ENCODE data around the gene CEP89. TPM values are rescaled to one million over a fixed set of nuclear protein-coding genes. Genes with fewer than 3 reads are reported as not detected.
"Not testable (repeated sequence)": the region's sequence is repeated elsewhere in the genome, so short reads cannot be mapped to it uniquely, and the experiment has no call there.

The CEP89 gene
- total and polyA plus RNA-seq, 4 donors = 8.7 to 18.7 (median 14.0) TPM

DNA sequence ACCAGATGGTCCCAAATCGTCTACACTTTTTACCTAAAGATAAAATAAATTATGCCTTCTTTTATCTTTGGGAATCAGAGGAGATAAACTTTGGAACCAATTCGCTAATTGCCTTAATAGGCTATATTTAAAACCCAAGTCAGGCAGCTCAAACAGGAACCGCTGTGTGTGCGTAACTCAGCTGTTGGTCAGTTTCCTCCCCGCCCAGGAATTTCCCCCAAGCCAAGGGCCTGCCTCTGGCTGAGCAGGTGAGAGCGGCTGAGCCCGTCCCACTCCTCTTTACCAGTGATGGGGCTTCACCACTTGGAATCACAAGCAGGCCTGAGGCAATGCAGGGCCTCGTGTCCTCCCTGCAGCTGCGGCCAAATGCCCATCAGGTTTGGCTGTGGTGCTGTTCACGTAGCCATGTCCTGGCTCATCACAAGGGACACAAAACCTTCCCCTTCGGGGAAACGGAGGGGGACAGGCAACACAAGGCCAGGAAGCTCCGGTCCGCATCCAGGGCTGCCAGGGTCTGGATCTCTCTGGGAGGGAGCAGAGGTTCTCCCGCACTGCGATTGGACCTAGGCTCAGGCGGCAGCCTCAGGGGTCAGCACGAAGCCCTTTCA lies 101.7 kb downstream of the CEP89 start:
- DNase-seq (no peak), ATAC-seq (ENCODE audit: insufficient read depth, low FRiP score) (no peak)
- no peak overlapping the region for H3K4me3 ChIP-seq
- no peaks in the 10 kb centered on the region for H3K4me1 ChIP-seq (ENCODE audit: control insufficient read depth in 5 of 5, insufficient read depth in 5 of 5, low read length in 5 of 5)
- 70 to 77% methylated on average over 18 of the region's 18 CpGs for WGBS, 2 donors
- no peaks in the 10 kb centered on the region for H3K27me3 ChIP-seq (ENCODE audit: control insufficient read depth in 3 of 3, insufficient read depth in 3 of 3, low read length in 2 of 3)
- no peaks in the 10 kb centered on the region for H3K36me3 ChIP-seq (ENCODE audit: control insufficient read depth in 4 of 4, insufficient read depth in 4 of 4, low read length in 4 of 4)
- TF ChIP-seq, protein P1, sequence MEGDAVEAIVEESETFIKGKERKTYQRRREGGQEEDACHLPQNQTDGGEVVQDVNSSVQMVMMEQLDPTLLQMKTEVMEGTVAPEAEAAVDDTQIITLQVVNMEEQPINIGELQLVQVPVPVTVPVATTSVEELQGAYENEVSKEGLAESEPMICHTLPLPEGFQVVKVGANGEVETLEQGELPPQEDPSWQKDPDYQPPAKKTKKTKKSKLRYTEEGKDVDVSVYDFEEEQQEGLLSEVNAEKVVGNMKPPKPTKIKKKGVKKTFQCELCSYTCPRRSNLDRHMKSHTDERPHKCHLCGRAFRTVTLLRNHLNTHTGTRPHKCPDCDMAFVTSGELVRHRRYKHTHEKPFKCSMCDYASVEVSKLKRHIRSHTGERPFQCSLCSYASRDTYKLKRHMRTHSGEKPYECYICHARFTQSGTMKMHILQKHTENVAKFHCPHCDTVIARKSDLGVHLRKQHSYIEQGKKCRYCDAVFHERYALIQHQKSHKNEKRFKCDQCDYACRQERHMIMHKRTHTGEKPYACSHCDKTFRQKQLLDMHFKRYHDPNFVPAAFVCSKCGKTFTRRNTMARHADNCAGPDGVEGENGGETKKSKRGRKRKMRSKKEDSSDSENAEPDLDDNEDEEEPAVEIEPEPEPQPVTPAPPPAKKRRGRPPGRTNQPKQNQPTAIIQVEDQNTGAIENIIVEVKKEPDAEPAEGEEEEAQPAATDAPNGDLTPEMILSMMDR (IDR thresholded peaks at IDR 0.05; ENCODE audit: control extremely low read depth, extremely low read depth) = no peak
- H3K9ac ChIP-seq (ENCODE audit: insufficient read depth in 1 of 2, low read length in 2 of 2) = no peak overlapping the region
- H3K27ac ChIP-seq (ENCODE audit: low read depth in 1 of 2, low read length in 1 of 2) = no peak overlapping the region
- H3K9me3 ChIP-seq (ENCODE audit: control insufficient read depth in 4 of 4, insufficient read depth in 3 of 4, low read length in 3 of 4) = no peaks in the 10 kb centered on the region

DNA sequence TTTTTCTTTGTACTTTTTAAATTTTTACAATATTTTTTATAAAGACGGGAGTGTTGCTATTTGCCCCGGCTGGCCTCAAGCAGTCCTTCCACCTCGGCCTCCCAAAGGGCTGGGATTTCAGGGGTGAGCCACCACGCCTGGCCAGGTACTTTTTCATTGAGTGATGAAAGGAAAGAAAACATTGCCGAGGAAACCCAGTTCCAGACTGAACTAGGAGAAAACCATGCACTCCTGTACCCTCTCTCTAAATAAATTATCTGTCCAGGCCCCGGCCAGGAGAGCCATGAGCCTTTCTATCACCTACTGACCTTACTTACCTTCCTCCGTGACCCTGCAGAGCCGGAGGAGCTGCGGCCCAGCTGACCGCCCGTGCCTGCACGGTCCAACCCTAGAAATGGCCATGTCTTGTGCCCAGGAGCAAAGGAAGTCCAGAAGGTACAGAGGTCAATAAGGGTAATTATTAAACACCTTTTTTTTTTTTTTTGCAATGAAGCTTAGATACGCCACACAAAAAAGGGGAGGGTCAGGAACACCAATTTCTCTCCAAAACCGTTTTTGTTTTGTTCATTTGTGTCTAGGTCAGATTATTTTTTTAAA lies 102.3 kb downstream of the CEP89 start, which contains the start of gene SLC7A9:
TSS of gene SLC7A9 (minus strand) at position 399 of the 597 bp plus-strand sequence. CDS start 1,233 bp downstream, outside the sequence.
- no peak within 1 kb of the TSS for H3K4me3 ChIP-seq
- no peak within 1 kb of the TSS for H3K9ac ChIP-seq (ENCODE audit: insufficient read depth in 1 of 2, low read length in 2 of 2)
- no peaks in the 10 kb centered on the region for H3K27me3 ChIP-seq (ENCODE audit: control insufficient read depth in 3 of 3, insufficient read depth in 3 of 3, low read length in 2 of 3)
- ATAC-seq (ENCODE audit: insufficient read depth, low FRiP score) = no peak
- H3K27ac ChIP-seq (ENCODE audit: low read depth in 1 of 2, low read length in 1 of 2) = no peak within 1 kb of the TSS
- H3K9me3 ChIP-seq (ENCODE audit: control insufficient read depth in 4 of 4, insufficient read depth in 3 of 4, low read length in 3 of 4) = no peaks in the 10 kb centered on the region
- no peaks in the 10 kb centered on the region for H3K36me3 ChIP-seq (ENCODE audit: control insufficient read depth in 4 of 4, insufficient read depth in 4 of 4, low read length in 4 of 4)
- TF ChIP-seq, protein P1 (IDR thresholded peaks at IDR 0.05; ENCODE audit: control extremely low read depth, extremely low read depth) = no peak
- WGBS, 2 donors = 80 to 87% methylated on average over 14 of the region's 14 CpGs
- no peak for DNase-seq
- H3K4me1 ChIP-seq (ENCODE audit: control insufficient read depth in 5 of 5, insufficient read depth in 5 of 5, low read length in 5 of 5) = no peaks in the 10 kb centered on the region

DNA sequence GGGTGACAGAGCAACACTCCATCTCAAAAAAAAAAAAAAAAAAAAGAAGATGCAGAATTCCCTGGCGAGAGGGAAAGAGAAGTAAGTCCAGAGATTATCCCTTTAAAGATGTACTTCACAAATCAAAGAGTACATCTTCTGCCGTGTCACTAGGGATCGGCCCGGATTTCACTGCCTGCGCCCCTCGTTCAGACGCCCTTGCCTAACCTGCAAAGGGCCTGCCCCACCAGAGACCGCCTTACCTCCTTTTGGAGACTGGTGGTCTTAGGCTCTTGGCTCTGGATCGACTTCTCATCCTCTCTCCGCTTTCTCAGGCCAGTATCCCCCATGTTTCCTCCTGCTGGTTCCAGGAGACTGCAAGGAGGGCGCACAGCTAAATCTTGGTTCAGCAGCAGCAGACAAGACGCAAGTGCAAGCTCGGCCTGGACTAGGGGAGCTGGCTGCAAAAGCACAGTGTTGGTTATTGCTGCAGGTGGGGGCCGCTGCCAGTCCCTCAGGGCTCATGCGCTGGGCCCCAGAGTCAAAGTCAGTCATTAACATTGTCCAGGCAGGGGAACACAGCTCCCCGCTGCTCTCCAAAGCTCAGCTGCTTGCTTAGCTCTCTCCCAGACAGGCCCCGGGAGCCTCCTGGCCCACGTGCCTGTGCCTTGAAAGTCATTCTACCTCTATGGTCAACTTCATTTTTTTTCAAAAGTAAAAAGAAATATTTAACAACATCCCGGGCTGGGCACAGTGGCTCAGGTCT lies 103.4 kb downstream of the CEP89 start:
- Histone ChIP-seq H3K27ac (ENCODE audit: low read depth in 1 of 2, low read length in 1 of 2) (no peak overlapping the region), H3K9ac (ENCODE audit: insufficient read depth in 1 of 2, low read length in 2 of 2) (no peak overlapping the region), H3K4me1 (ENCODE audit: control insufficient read depth in 5 of 5, insufficient read depth in 5 of 5, low read length in 5 of 5) (no peaks in the 10 kb centered on the region), H3K9me3 (ENCODE audit: control insufficient read depth in 4 of 4, insufficient read depth in 3 of 4, low read length in 3 of 4) (no peaks in the 10 kb centered on the region), H3K27me3 (ENCODE audit: control insufficient read depth in 3 of 3, insufficient read depth in 3 of 3, low read length in 2 of 3) (no peaks in the 10 kb centered on the region), H3K36me3 (ENCODE audit: control insufficient read depth in 4 of 4, insufficient read depth in 4 of 4, low read length in 4 of 4) (no peaks in the 10 kb centered on the region), H3K4me3 (no peak overlapping the region)
- DNase-seq = no peak
- 89 to 93% methylated on average over 19 of the region's 19 CpGs for WGBS, 2 donors
- ATAC-seq (ENCODE audit: insufficient read depth, low FRiP score) = no peak
- TF ChIP-seq, protein P1 (IDR thresholded peaks at IDR 0.05; ENCODE audit: control extremely low read depth, extremely low read depth) = no peak

DNA sequence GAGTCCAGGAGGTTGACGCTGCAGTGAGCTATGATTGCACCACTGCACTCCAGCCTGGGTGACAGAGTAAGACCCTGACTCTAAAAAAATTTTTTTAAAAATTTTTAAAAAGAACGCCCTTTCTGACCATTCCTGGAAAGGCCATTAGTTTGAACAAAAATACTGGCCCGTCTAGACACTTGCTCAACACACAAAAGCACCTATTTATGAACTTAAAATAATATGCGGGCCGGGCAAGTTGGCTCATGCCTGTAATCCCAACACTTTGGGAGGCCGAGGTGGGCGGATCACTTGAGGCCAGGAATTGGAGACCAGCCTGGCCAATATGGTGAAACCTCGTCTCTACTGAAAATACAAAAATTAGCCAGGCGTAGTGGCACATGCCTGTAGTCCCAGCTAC lies 104.3 kb downstream of the CEP89 start:
- DNase-seq; H3K36me3 ChIP-seq (ENCODE audit: control insufficient read depth in 4 of 4, insufficient read depth in 4 of 4, low read length in 4 of 4): not testable (repeated sequence)

More for the DNA sequence above, 104.3 kb downstream of the CEP89 start:
- not testable (repeated sequence) for H3K27me3 ChIP-seq (ENCODE audit: control insufficient read depth in 3 of 3, insufficient read depth in 3 of 3, low read length in 2 of 3); H3K27ac ChIP-seq (ENCODE audit: low read depth in 1 of 2, low read length in 1 of 2); ATAC-seq (ENCODE audit: insufficient read depth, low FRiP score); H3K9ac ChIP-seq (ENCODE audit: insufficient read depth in 1 of 2, low read length in 2 of 2); H3K9me3 ChIP-seq (ENCODE audit: control insufficient read depth in 4 of 4, insufficient read depth in 3 of 4, low read length in 3 of 4); H3K4me3 ChIP-seq; H3K4me1 ChIP-seq (ENCODE audit: control insufficient read depth in 5 of 5, insufficient read depth in 5 of 5, low read length in 5 of 5)
- 95 to 96% methylated on average over 9 of the region's 9 CpGs for WGBS, 2 donors

Measured in lung (tissue), 12 donors.